ENCODE measurements around the gene NHERF1. TPM values are rescaled to one million over a fixed set of nuclear protein-coding genes. Genes with fewer than 3 reads are reported as not detected.

NHERF1 gene
- total RNA-seq, 1 donor from 2014 or later = 36.3 TPM

DNA sequence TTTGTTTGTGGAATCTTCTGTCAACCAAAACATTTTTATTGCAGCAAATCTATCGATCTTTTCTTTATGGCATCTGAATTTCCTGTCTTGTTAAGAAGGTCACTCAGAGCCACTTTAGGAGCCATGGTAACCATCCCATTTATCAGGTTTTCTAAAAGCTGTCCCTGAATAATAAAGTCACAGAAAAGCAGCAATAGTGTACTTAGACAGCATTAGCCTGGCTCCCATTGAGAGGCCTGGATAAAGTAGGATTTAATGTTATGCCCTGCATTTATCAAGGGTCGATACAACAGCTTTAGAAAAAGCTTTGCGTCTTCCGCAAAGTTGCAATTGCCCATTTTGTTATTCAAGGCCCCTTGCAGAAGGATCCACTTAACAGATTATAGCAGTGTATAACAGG lies 25.6 kb upstream of the NHERF1 start:
- FAIRE-seq = no peak
- Histone ChIP-seq H3K27me3 (ENCODE audit: insufficient read depth, low read length) (peaks cover 4% of the 10 kb centered on the region), H2AFZ (ENCODE audit: low read depth, low read length) (no peak overlapping the region), H3K27ac (ENCODE audit: low read depth, low read length) (no peak overlapping the region), H3K4me1 (ENCODE audit: insufficient read depth, low read length) (no peaks in the 10 kb centered on the region), H3K36me3 (ENCODE audit: insufficient read depth, low read length) (no peaks in the 10 kb centered on the region), H3K4me3 (ENCODE audit: insufficient read depth, low read depth, low read length) (no peak overlapping the region), H3K9ac (ENCODE audit: low read length) (no peak overlapping the region), H3K9me3 (ENCODE audit: insufficient read depth, low read depth, low read length) (no peaks in the 10 kb centered on the region), H3K4me2 (ENCODE audit: low read length) (no peak overlapping the region), H4K20me1 (ENCODE audit: insufficient read depth, low read length) (no peaks in the 10 kb centered on the region), H3K79me2 (ENCODE audit: insufficient read depth, low read length) (no peaks in the 10 kb centered on the region)
- no peak for DNase-seq (ENCODE audit: low read depth)
- Mint-ChIP-seq H3K27me3 (ENCODE audit: low read depth, unreplicated experiment) (peaks cover 32% of the 10 kb centered on the region), H3K4me1 (ENCODE audit: low read depth, unreplicated experiment) (no peaks in the 10 kb centered on the region), H3K4me3 (ENCODE audit: unreplicated experiment) (no peak overlapping the region), H3K27ac (ENCODE audit: unreplicated experiment) (no peak overlapping the region), H3K9me3 (ENCODE audit: unreplicated experiment) (no peaks in the 10 kb centered on the region), H3K36me3 (ENCODE audit: low read depth, unreplicated experiment) (no peaks in the 10 kb centered on the region)
- TF ChIP-seq, protein P1, sequence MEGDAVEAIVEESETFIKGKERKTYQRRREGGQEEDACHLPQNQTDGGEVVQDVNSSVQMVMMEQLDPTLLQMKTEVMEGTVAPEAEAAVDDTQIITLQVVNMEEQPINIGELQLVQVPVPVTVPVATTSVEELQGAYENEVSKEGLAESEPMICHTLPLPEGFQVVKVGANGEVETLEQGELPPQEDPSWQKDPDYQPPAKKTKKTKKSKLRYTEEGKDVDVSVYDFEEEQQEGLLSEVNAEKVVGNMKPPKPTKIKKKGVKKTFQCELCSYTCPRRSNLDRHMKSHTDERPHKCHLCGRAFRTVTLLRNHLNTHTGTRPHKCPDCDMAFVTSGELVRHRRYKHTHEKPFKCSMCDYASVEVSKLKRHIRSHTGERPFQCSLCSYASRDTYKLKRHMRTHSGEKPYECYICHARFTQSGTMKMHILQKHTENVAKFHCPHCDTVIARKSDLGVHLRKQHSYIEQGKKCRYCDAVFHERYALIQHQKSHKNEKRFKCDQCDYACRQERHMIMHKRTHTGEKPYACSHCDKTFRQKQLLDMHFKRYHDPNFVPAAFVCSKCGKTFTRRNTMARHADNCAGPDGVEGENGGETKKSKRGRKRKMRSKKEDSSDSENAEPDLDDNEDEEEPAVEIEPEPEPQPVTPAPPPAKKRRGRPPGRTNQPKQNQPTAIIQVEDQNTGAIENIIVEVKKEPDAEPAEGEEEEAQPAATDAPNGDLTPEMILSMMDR (IDR thresholded peaks at IDR 0.05; ENCODE audit: insufficient read depth, low read depth, low read length) = no peak
- TF ChIP-seq EZH2 (IDR thresholded peaks at IDR 0.05; ENCODE audit: insufficient read depth, low read length) = no peak

DNA sequence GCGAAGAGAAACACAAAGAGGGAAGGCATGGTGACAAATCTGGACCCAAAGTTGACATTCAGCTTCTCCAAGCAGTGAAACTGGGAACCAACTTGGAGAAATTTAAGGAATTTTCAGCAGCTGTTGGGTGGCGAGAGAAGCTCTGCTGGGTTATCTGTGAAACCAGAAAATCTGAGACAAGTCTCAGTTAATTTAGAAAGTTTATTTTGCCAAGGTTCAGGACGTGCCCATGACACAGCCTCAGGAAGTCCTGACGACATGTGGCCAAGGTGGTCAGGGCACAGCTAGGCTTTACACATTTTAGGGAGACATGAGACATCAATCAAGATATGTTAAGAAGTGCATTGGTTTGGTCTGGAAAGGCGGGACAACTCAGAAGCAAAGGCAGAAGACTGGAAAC lies 24.5 kb upstream of the NHERF1 start:
- no peaks in the 10 kb centered on the region for H3K79me2 ChIP-seq (ENCODE audit: insufficient read depth, low read length)
- no peaks in the 10 kb centered on the region for H3K4me1 Mint-ChIP-seq (ENCODE audit: low read depth, unreplicated experiment)
- FAIRE-seq = no peak
- no peak overlapping the region for H3K4me3 Mint-ChIP-seq (ENCODE audit: unreplicated experiment)
- no peak overlapping the region for H2AFZ ChIP-seq (ENCODE audit: low read depth, low read length)
- TF ChIP-seq, protein P1 (IDR thresholded peaks at IDR 0.05; ENCODE audit: insufficient read depth, low read depth, low read length) = no peak
- no peak for TF ChIP-seq EZH2 (IDR thresholded peaks at IDR 0.05; ENCODE audit: insufficient read depth, low read length)
- H3K9ac ChIP-seq (ENCODE audit: low read length) = no peak overlapping the region
- no peaks in the 10 kb centered on the region for H3K4me1 ChIP-seq (ENCODE audit: insufficient read depth, low read length)
- H3K4me3 ChIP-seq (ENCODE audit: insufficient read depth, low read depth, low read length) = no peak overlapping the region
- H3K4me2 ChIP-seq (ENCODE audit: low read length) = no peak overlapping the region
- peaks cover 4% of the 10 kb centered on the region for H3K27me3 ChIP-seq (ENCODE audit: insufficient read depth, low read length)
- no peaks in the 10 kb centered on the region for H3K36me3 Mint-ChIP-seq (ENCODE audit: low read depth, unreplicated experiment)
- H3K27me3 Mint-ChIP-seq (ENCODE audit: low read depth, unreplicated experiment) = peaks cover 29% of the 10 kb centered on the region
- no peak for DNase-seq (ENCODE audit: low read depth)
- H3K9me3 ChIP-seq (ENCODE audit: insufficient read depth, low read depth, low read length) = peaks cover 6% of the 10 kb centered on the region
- no peak overlapping the region for H3K27ac ChIP-seq (ENCODE audit: low read depth, low read length)
- H3K9me3 Mint-ChIP-seq (ENCODE audit: unreplicated experiment) = no peaks in the 10 kb centered on the region
- H3K27ac Mint-ChIP-seq (ENCODE audit: unreplicated experiment) = no peak overlapping the region
- no peaks in the 10 kb centered on the region for H4K20me1 ChIP-seq (ENCODE audit: insufficient read depth, low read length)
- H3K36me3 ChIP-seq (ENCODE audit: insufficient read depth, low read length) = no peaks in the 10 kb centered on the region

DNA sequence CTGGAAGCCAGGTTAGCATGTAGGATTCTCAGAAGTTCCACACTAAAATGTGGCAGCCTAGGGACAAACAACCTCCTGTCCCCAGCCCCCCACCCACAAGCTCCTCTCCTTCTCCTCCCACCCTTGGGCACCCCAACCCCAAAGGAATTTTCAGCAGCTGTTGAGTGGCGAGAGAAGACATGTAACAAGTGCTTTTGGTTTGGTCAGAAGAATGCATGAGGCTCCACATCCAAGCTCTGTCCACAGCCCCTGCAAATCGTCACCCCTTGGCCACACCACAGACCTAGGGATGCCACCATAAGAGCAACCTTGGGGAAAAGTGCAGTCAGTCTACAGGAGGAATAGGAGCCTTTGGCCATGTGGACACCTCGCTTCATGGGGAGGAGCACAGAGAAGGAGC lies 23.3 kb upstream of the NHERF1 start:
- H3K79me2 ChIP-seq (ENCODE audit: insufficient read depth, low read length) = no peaks in the 10 kb centered on the region
- no peak for DNase-seq (ENCODE audit: low read depth)
- no peak overlapping the region for H3K27ac ChIP-seq (ENCODE audit: low read depth, low read length)
- H3K4me3 ChIP-seq (ENCODE audit: insufficient read depth, low read depth, low read length) = no peak overlapping the region
- no peak overlapping the region for H3K9ac ChIP-seq (ENCODE audit: low read length)
- Mint-ChIP-seq H3K27ac (ENCODE audit: unreplicated experiment) (no peak overlapping the region), H3K27me3 (ENCODE audit: low read depth, unreplicated experiment) (peaks cover 27% of the 10 kb centered on the region), H3K9me3 (ENCODE audit: unreplicated experiment) (no peaks in the 10 kb centered on the region), H3K36me3 (ENCODE audit: low read depth, unreplicated experiment) (no peaks in the 10 kb centered on the region), H3K4me1 (ENCODE audit: low read depth, unreplicated experiment) (no peaks in the 10 kb centered on the region), H3K4me3 (ENCODE audit: unreplicated experiment) (no peak overlapping the region)
- H3K27me3 ChIP-seq (ENCODE audit: insufficient read depth, low read length) = peaks cover 4% of the 10 kb centered on the region
- TF ChIP-seq EZH2 (IDR thresholded peaks at IDR 0.05; ENCODE audit: insufficient read depth, low read length) = no peak
- TF ChIP-seq, protein P1 (IDR thresholded peaks at IDR 0.05; ENCODE audit: insufficient read depth, low read depth, low read length) = no peak
- H4K20me1 ChIP-seq (ENCODE audit: insufficient read depth, low read length) = no peaks in the 10 kb centered on the region
- no peak overlapping the region for H2AFZ ChIP-seq (ENCODE audit: low read depth, low read length)
- H3K9me3 ChIP-seq (ENCODE audit: insufficient read depth, low read depth, low read length) = peaks cover 11% of the 10 kb centered on the region
- FAIRE-seq = no peak
- H3K4me1 ChIP-seq (ENCODE audit: insufficient read depth, low read length) = no peaks in the 10 kb centered on the region
- no peaks in the 10 kb centered on the region for H3K36me3 ChIP-seq (ENCODE audit: insufficient read depth, low read length)
- no peak overlapping the region for H3K4me2 ChIP-seq (ENCODE audit: low read length)

Data from astrocyte (in vitro differentiated cells and primary cell).